ENCODE measurements around the gene SRPK2.

SRPK2 gene

GRCh38 chr7:105218215-105218614, 170.5 kb downstream of the SRPK2 start:
- TF ChIP-seq CTCF (IDR thresholded peaks at IDR 0.05) = no peak
- no peak for DNase-seq (ENCODE audit: low spot score)
- Histone ChIP-seq H3K4me3 (no peak overlapping the region), H3K27ac (no peak overlapping the region)

- no peak for DNase-seq (ENCODE audit: low spot score)
- no peak overlapping the region for H3K4me3 ChIP-seq
- no peak for TF ChIP-seq CTCF (IDR thresholded peaks at IDR 0.05)
- no peak overlapping the region for H3K27ac ChIP-seq
These were observed 171.9 kb downstream of the SRPK2 start for GRCh38 chr7:105216786-105217185.

GRCh38 chr7:105215821-105216220, 172.9 kb downstream of the SRPK2 start:
- no peak for DNase-seq (ENCODE audit: low spot score)
- Histone ChIP-seq H3K4me3 (no peak overlapping the region), H3K27ac (no peak overlapping the region)
- no peak for TF ChIP-seq CTCF (IDR thresholded peaks at IDR 0.05)

- Histone ChIP-seq H3K27ac (no peak overlapping the region), H3K4me3 (no peak overlapping the region)
- DNase-seq (ENCODE audit: low spot score) = no peak
- TF ChIP-seq CTCF (IDR thresholded peaks at IDR 0.05) = no peak
These were observed 173.5 kb downstream of the SRPK2 start for GRCh38 chr7:105215182-105215581.

GRCh38 chr7:105213611-105214010, 175.1 kb downstream of the SRPK2 start:
- no peak for DNase-seq (ENCODE audit: low spot score)
- Histone ChIP-seq H3K4me3 (no peak overlapping the region), H3K27ac (no peak overlapping the region)
- no peak for TF ChIP-seq CTCF (IDR thresholded peaks at IDR 0.05)

- Histone ChIP-seq H3K27ac (no peak overlapping the region), H3K4me3 (no peak overlapping the region)
- no peak for DNase-seq (ENCODE audit: low spot score)
- no peak for TF ChIP-seq CTCF (IDR thresholded peaks at IDR 0.05)
These were observed 176.5 kb downstream of the SRPK2 start for GRCh38 chr7:105212212-105212611.

GRCh38 chr7:105210721-105211205, 178.0 kb downstream of the SRPK2 start:
- H3K4me3 ChIP-seq = peak overlapping the region; percentile 23
- H3K27ac ChIP-seq = peak overlapping the region in 1 of 2 donors; percentile 24
- no peak for TF ChIP-seq CTCF (IDR thresholded peaks at IDR 0.05)
- no peak for DNase-seq (ENCODE audit: low spot score)

All from coronary artery (tissue), 2 donors.